Ascending aorta (tissue), 2 donors: Measurements from ENCODE around the gene ASCC1. TPM values are rescaled to one million over a fixed set of nuclear protein-coding genes. Genes with fewer than 3 reads are reported as not detected.
A peak's percentile ranks its signal among the peaks of the same experiment; 100 is the strongest.

ENCODE experiments used
- DNase-seq, 2 donors: peaks; one replicate each; pipeline ENCODE4 v3.0.0-alpha.2; 2019; ENCODE audit warnings: low spot score in 2 of 2
- H3K27ac ChIP-seq, 2 donors: fragments of 200-600 bp; sonication (generic); one replicate each; pipeline ENCODE4 v1.5.1; 2016 to 2017; ENCODE audit warnings: mild to moderate bottlenecking in 1 of 2
- H3K27me3 ChIP-seq: fragments of 200-600 bp; sonication (generic); one replicate; pipeline ENCODE4 v1.5.1; 2017
- H3K36me3 ChIP-seq, 2 donors: fragments of 200-600 bp; sonication (generic); one replicate each; pipeline ENCODE4 v1.5.1; 2016
- H3K4me1 ChIP-seq, 2 donors: fragments of 200-600 bp; sonication (generic); one replicate each; pipeline ENCODE4 v1.5.1; 2016 to 2017; ENCODE audit warnings: mild to moderate bottlenecking in 1 of 2
- H3K4me3 ChIP-seq, 2 donors: fragments of 200-600 bp; sonication (generic); one replicate each; pipeline ENCODE4 v1.5.1; 2016 to 2017; ENCODE audit warnings: mild to moderate bottlenecking in 1 of 2
- H3K9me3 ChIP-seq, 2 donors: fragments of 200-600 bp; sonication (generic); one replicate each; pipeline ENCODE4 v1.5.1; 2016
- CTCF ChIP-seq, 3 experiments: fragments of 200-600 bp in 2 of 3; fragments of 450-650 bp in 1 of 3; sonication (generic) in 2 of 3; IDR thresholded peaks; one replicate each; pipeline ENCODE4 v1.5.1; 2016 to 2019; ENCODE audit warnings: antibody characterized with exemption in 3 of 3, mild to moderate bottlenecking in 1 of 3, moderate library complexity in 1 of 3
- intact Hi-C: fragments of 100-400 bp; cut with DNase I; formaldehyde crosslinking; loops from one replicate; pipeline ENCODE4 v1.15.1; 2023
- total RNA-seq: library from RNA; depleted of rRNA; stranded (reverse); fragments of >200 nt; gene quantifications from one replicate; pipeline ENCODE4 v1.1.0, GENCODE V29; 2016

Gene ASCC1
- total RNA-seq, 1 donor from 2014 or later, result 5.5 TPM

- peaks cover 23 to 45% of the 10 kb centered on the region in 2 donors for H3K36me3 ChIP-seq
Measured at GRCh38 chr10:72194949-72195348, 21.1 kb downstream of the ASCC1 start.

GRCh38 chr10:72186982-72187330 is 29.1 kb downstream of the ASCC1 start:
- Histone ChIP-seq H3K36me3 (peaks cover 9 to 14% of the 10 kb centered on the region in 2 donors), H3K4me3 (no peak overlapping the region), H3K27me3 (no peaks in the 10 kb centered on the region), H3K4me1 (peaks cover 0 to 4% of the 10 kb centered on the region in 2 donors), H3K9me3 (no peaks in the 10 kb centered on the region), H3K27ac (peak overlapping the region; percentile 41 to 76)
- no peak for DNase-seq
- no peak for TF ChIP-seq CTCF (IDR thresholded peaks at IDR 0.05)
- intact Hi-C loops, result no loop called here

More at GRCh38 chr10:72194949-72195348, 21.1 kb downstream of the ASCC1 start:
- Histone ChIP-seq H3K27me3 (no peaks in the 10 kb centered on the region), H3K4me1 (no peaks in the 10 kb centered on the region), H3K9me3 (no peaks in the 10 kb centered on the region), H3K27ac (no peak overlapping the region), H3K4me3 (no peak overlapping the region)
- intact Hi-C loops, result no loop called here
- no peak for TF ChIP-seq CTCF (IDR thresholded peaks at IDR 0.05)
- DNase-seq, result no peak

DNA sequence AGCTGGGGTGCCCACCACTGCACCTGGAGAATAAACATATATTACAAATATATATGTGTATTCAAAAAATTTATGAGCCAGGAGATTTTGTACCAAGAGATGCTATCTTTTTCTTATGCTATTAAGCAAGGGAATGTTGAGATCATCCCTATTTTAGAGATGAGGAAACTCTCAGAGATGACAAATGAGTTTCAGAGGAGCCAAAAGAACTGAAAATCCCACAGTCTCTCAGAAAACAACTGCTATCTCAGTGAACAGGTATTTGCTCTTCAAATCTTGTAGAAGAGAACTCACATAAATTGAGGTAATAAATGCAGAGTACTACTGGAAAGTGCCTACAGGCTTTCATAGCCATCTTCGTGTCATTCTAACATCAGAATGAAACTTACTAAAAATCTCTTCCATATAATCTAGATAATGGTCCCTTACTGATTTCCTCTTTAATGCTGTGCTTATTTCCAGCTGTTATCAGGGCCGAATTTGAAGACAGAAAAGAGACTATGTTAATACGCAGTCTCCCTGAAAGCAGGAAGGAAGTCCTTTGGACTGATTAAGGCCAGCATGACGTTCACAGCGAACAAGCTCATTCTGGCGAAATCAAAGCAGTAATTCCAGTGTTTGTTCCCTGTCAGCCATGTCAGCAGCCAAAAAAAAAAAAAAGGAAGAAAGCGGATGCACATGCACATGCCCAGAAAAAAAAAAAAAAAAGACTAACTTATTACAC is 29.7 kb downstream of the ASCC1 start:
- Histone ChIP-seq H3K27me3 (no peaks in the 10 kb centered on the region), H3K9me3 (no peaks in the 10 kb centered on the region), H3K36me3 (peaks cover 9 to 14% of the 10 kb centered on the region in 2 donors), H3K27ac (peak overlapping the region; percentile 41 to 77), H3K4me1 (peaks cover 0 to 4% of the 10 kb centered on the region in 2 donors), H3K4me3 (no peak overlapping the region)
- TF ChIP-seq CTCF (IDR thresholded peaks at IDR 0.05), result no peak
- peak in 1 of 2 donors; percentile 70 for DNase-seq
- intact Hi-C loops, result no loop called here

GRCh38 chr10:72184156-72184555 is 31.9 kb downstream of the ASCC1 start:
- H3K9me3 ChIP-seq, result no peaks in the 10 kb centered on the region
- no peaks in the 10 kb centered on the region for H3K27me3 ChIP-seq
- H3K4me3 ChIP-seq, result no peak overlapping the region
- H3K36me3 ChIP-seq, result peaks cover 0 to 5% of the 10 kb centered on the region in 2 donors
- DNase-seq, result no peak
- no peak overlapping the region for H3K27ac ChIP-seq
- H3K4me1 ChIP-seq, result peaks cover 0 to 4% of the 10 kb centered on the region in 2 donors
- TF ChIP-seq CTCF (IDR thresholded peaks at IDR 0.05), result no peak
- intact Hi-C loops, result no loop called here

- H3K27ac ChIP-seq, result no peak overlapping the region
- intact Hi-C loops, result no loop called here
- H3K4me1 ChIP-seq, result peaks cover 0 to 8% of the 10 kb centered on the region in 2 donors
- TF ChIP-seq CTCF (IDR thresholded peaks at IDR 0.05), result no peak
- no peak for DNase-seq
- H3K36me3 ChIP-seq, result peaks cover 0 to 5% of the 10 kb centered on the region in 2 donors
- no peaks in the 10 kb centered on the region for H3K27me3 ChIP-seq
- H3K9me3 ChIP-seq, result no peaks in the 10 kb centered on the region
- H3K4me3 ChIP-seq, result no peak overlapping the region
Measured at GRCh38 chr10:72177454-72177853, 38.6 kb downstream of the ASCC1 start.
